Heart left ventricle (tissue), 16 donors: ENCODE measurements around the gene FBXO21. TPM values are rescaled to one million over a fixed set of nuclear protein-coding genes. Genes with fewer than 3 reads are reported as not detected.

ENCODE experiments used
- ATAC-seq, 4 donors: fragments of 200-7000 bp; cut with Tn5 transposase; one replicate each; pipeline ENCODE4 v1.9.1; 2020 to 2022; ENCODE audit warnings: moderate library complexity in 4 of 4, mild to moderate bottlenecking in 3 of 4, moderate number of reproducible peaks in 1 of 4
- DNase-seq, 5 donors: peaks; one replicate each; pipeline ENCODE4 v3.0.0-alpha.2; 2020
- H3K27ac ChIP-seq, 12 donors: fragments of 200-600 bp; sonication (generic) in 4 of 12; one replicate each; pipeline versions ENCODE4 v1.5.0 to v1.8.0; 2016 to 2022; ENCODE audit warnings: mild to moderate bottlenecking in 2 of 12
- H3K27me3 ChIP-seq, 9 donors: fragments of 200-600 bp; sonication (generic) in 2 of 9; one replicate each; pipeline versions ENCODE4 v1.5.1 to v1.8.0; 2016 to 2022; ENCODE audit warnings: mild to moderate bottlenecking in 3 of 9
- H3K36me3 ChIP-seq, 9 donors: fragments of 200-600 bp; sonication (generic) in 2 of 9; one replicate each; pipeline versions ENCODE4 v1.5.0 to v1.8.0; 2018 to 2022; ENCODE audit warnings: mild to moderate bottlenecking in 2 of 9
- H3K4me1 ChIP-seq, 12 donors: fragments of 200-600 bp; sonication (generic) in 4 of 12; one replicate each; pipeline versions ENCODE4 v1.5.0 to v1.8.0; 2016 to 2022; ENCODE audit warnings: mild to moderate bottlenecking in 3 of 12
- H3K4me3 ChIP-seq, 12 donors: fragments of 200-600 bp; sonication (generic) in 4 of 12; one replicate each; pipeline versions ENCODE4 v1.5.0 to v1.8.0; 2017 to 2022; ENCODE audit warnings: mild to moderate bottlenecking in 9 of 12, moderate library complexity in 4 of 12
- H3K9me3 ChIP-seq, 12 donors: fragments of 200-600 bp; sonication (generic) in 4 of 12; one replicate each; pipeline versions ENCODE4 v1.5.0 to v1.8.0; 2016 to 2022; ENCODE audit warnings: mild to moderate bottlenecking in 1 of 12
- POLR2A ChIP-seq, 2 donors: fragments of 450-650 bp; IDR thresholded peaks; one replicate each; pipeline ENCODE4 v1.6.1; 2017; ENCODE audit warnings: antibody characterized with exemption in 2 of 2, mild to moderate bottlenecking in 2 of 2, moderate library complexity in 2 of 2
- WGBS, 4 donors: extraction: QIAGEN DNeasy Blood & Tissue Kit in 2 of 4; methylation state at CpG; one replicate each; pipeline versions ENCODE4 v1.1.5 to v1.1.7; 2013 to 2018; 5-methylcytosine and 5-hydroxymethylcytosine counted together
- intact Hi-C, 10 donors: fragments of 100-400 bp; cut with DNase I; formaldehyde crosslinking; loops; one replicate each; pipeline versions ENCODE4 v1.11.1 to v1.14.2; 2022
- polyA plus RNA-seq, 2 donors: library from polyadenylated mRNA; stranded (reverse); fragments of 200-250 nt; gene quantifications; one replicate each; pipeline ENCODE4 v1.2.3, GENCODE V29; 2013
- total RNA-seq, 9 donors: library from RNA; depleted of rRNA in 2 of 9; stranded (reverse); fragments of >200 nt in 2 of 9; fragmentation: NEBNext Ultra II Directional in 3 of 9; extraction: Animal tissue kit (Norgen Biotek cat#: 25700) in 3 of 9; gene quantifications; one replicate each; pipeline versions ENCODE4 v1.1.0 to v1.2.4, GENCODE V29; 2016 to 2023
- TF ChIP-seq, protein P1 (sequence below), 12 donors: fragments of 200-600 bp; sonication (generic) in 4 of 12; IDR thresholded peaks; one replicate each; pipeline versions ENCODE4 v1.5.0 to v1.8.0; 2018 to 2022; ENCODE audit warnings: antibody characterized with exemption in 12 of 12, mild to moderate bottlenecking in 5 of 12
- donor health status: ischemic (EF 13 %, LVEDD 7.1; RV severe dilation, severe dysfunction).
- donor health status: healthy with polysubstance abuse.
- donor health status: DM: no; HTN: yes; CAD: no.
- donor health status: DM: no; HTN: no; CAD: no.
- donor health status: ischemic (EF 25% LVEDD 6.9; RV normal size, moderate dysfunction).
- donor health status: ischemic (EF 25% LVEDD 5.7; RV mildly dilated, moderate dysfunction).
- donor health status: healthy.
- donor health status: DM: yes; HTN: yes; CAD: no.
- donor health status: ischemic (EF 35%, LVEDD 5.7; RV mildly dilated, moderate dysfunction).
- donor health status: nonischemic (EF 11% LVEDD 7.7; RV severe dilation, severe dysfunction).
- donor health status: DM: yes; HTN: yes; CAD: no.
- donor health status: PGD.
- donor health status: ischemic (EF 29% LVEDD 5.4; RV normal size, mild dysfunction).
- donor health status: nonischemic (EF 23%, LVEDD 6.1; RV moderate dilation, normal function).

FBXO21 gene
- total and polyA plus RNA-seq, 11 donors = 10.9 to 82.4 (median 44.1) TPM

DNA sequence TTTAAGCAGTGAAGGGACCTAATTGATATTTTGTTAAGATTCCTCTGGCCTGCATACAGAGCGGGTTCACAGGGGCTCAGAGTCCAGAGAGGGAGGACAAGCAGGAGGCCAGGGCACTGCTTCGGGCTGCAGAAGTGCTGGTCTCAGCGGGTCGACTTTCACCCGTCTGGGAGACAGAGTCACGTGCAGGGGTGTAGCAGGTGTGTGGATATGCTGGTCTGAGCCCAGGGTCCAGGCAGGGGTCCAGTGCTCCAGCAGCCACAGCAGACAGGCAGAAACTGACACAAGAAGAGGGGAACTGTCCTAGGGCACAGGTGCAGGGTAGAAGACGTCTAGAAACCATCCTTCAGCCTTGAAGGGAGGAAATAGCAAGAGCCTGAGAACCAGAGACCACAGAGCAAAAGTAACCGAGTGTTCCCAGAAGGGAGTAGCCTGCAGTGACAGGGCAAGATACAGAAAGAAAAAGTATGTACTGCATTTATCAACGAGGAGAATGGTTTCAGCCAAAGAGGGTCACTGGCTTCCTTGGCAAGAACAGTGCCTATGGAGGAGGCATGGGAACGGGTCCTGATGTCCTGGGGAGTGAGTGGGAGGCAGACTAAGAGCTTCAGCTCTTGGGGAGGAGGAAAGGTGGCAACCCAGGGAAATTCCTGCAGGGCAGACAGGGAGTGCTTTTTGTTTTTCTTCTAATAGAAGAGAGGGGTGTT, 28.7 kb downstream of the FBXO21 start:
- TF ChIP-seq POLR2A (IDR thresholded peaks at IDR 0.05) = no peak
- TF ChIP-seq, protein P1, sequence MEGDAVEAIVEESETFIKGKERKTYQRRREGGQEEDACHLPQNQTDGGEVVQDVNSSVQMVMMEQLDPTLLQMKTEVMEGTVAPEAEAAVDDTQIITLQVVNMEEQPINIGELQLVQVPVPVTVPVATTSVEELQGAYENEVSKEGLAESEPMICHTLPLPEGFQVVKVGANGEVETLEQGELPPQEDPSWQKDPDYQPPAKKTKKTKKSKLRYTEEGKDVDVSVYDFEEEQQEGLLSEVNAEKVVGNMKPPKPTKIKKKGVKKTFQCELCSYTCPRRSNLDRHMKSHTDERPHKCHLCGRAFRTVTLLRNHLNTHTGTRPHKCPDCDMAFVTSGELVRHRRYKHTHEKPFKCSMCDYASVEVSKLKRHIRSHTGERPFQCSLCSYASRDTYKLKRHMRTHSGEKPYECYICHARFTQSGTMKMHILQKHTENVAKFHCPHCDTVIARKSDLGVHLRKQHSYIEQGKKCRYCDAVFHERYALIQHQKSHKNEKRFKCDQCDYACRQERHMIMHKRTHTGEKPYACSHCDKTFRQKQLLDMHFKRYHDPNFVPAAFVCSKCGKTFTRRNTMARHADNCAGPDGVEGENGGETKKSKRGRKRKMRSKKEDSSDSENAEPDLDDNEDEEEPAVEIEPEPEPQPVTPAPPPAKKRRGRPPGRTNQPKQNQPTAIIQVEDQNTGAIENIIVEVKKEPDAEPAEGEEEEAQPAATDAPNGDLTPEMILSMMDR (IDR thresholded peaks at IDR 0.05) = no peak
- peaks cover 0 to 100% (median 97%) of the 10 kb centered on the region in 9 donors for H3K36me3 ChIP-seq
- ATAC-seq (no peak), DNase-seq (no peak)
- peaks cover 0 to 2% (median 0%) of the 10 kb centered on the region in 12 donors for H3K4me1 ChIP-seq
- 79 to 83% (median 81%) methylated on average over 10 of the region's 10 CpGs for WGBS, 4 donors
- no peaks in the 10 kb centered on the region for H3K27me3 ChIP-seq
- no peak overlapping the region for H3K4me3 ChIP-seq
- H3K27ac ChIP-seq = no peak overlapping the region
- intact Hi-C loops = no loop called here
- H3K9me3 ChIP-seq = no peaks in the 10 kb centered on the region

DNA sequence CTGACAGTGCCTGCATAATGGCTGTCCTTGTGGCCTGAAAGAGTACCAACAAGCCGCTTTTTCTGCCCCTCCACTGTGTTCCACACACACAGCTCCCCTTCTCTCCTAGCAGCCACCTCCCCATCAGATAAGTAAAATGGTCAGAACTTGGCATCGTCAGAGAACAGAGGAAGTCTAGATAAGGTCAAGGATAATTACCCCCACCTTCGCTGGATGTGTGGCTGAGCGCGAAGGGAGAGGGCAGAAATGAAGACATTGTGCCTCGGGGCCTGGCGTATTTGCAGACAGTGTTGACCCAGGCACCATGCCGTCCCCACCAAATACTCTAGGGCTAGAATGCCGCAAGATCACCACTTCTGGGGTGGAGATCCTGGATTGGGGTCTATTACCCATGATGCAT, 30.6 kb downstream of the FBXO21 start:
- H3K27me3 ChIP-seq = no peaks in the 10 kb centered on the region
- TF ChIP-seq, protein P1 (IDR thresholded peaks at IDR 0.05) = no peak
- no peak for TF ChIP-seq POLR2A (IDR thresholded peaks at IDR 0.05)
- peaks cover 0 to 100% (median 97%) of the 10 kb centered on the region in 9 donors for H3K36me3 ChIP-seq
- WGBS, 4 donors = 86 to 91% (median 88%) methylated on average over 9 of the region's 9 CpGs
- intact Hi-C loops = loop anchor here in 4 of 10 donors (10.0 kb wide), 2 partner anchors 135 to 455 kb away; no protein-coding TSS in a partner anchor
- no peaks in the 10 kb centered on the region for H3K4me1 ChIP-seq
- H3K9me3 ChIP-seq = no peaks in the 10 kb centered on the region
- DNase-seq (no peak), ATAC-seq (no peak)
- H3K4me3 ChIP-seq = no peak overlapping the region
- no peak overlapping the region for H3K27ac ChIP-seq

DNA sequence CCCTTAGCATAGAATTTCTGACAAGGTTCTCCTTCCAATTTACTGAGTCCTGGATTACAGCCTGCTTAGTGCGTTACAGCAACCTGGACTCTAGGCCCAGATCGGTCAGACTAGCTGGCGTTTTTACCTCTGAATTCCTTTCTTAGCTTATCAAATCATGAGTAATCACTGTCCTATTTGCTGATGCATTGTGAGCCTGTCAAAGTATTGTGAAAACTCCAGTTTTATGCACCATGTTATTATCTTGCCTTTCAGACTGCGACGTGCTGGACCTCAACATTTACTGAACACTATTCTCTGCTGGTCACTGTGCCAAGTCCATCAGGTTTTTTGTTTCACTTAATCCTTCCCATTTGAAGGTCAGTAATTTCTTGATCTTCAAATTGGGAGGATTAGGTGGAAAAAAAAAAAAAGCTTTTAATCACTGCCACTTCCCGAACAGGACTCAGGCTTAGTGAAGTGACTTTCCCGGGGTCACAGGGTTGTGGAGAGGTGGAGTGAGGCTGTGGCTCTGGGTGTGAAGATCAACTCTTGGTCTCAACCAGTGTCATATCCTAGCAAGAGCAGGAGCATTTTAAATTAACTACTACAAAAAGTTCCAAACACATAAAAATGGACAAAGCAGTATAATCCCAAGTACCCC, 31.2 kb downstream of the FBXO21 start:
- TF ChIP-seq, protein P1 (IDR thresholded peaks at IDR 0.05) = no peak
- no peak for TF ChIP-seq POLR2A (IDR thresholded peaks at IDR 0.05)
- no peaks in the 10 kb centered on the region for H3K27me3 ChIP-seq
- no peak for DNase-seq
- H3K36me3 ChIP-seq = peaks cover 0 to 100% (median 97%) of the 10 kb centered on the region in 9 donors
- intact Hi-C loops = loop anchor here in 4 of 10 donors (10.0 kb wide), 2 partner anchors 134 to 454 kb away; no protein-coding TSS in a partner anchor
- WGBS, 4 donors = 85 to 96% (median 88%) methylated on average over 7 of the region's 7 CpGs
- H3K4me3 ChIP-seq = no peak overlapping the region
- no peak for ATAC-seq
- no peaks in the 10 kb centered on the region for H3K9me3 ChIP-seq
- no peaks in the 10 kb centered on the region for H3K4me1 ChIP-seq
- H3K27ac ChIP-seq = no peak overlapping the region

DNA sequence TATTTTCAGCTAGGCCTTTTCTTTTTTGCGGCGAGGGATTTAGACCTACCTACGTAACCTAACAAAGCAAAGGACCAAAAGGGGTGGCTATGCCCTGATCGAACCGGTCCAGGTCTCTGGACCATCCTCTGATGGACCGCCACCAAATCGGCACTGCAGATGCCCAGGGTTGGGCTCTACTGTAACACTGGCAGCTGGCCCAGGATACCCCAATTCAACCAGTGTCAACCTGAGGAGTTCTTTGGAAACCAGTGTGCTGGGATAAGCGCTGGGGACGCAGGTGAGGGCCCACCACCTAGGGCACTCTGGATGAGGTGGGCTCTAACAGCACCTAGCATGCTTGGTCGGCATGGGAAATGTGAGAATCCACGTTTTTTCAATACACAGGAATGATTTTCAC, 32.2 kb downstream of the FBXO21 start:
- intact Hi-C loops = loop anchor here in 4 of 10 donors (10.0 kb wide), 2 partner anchors 133 to 453 kb away; no protein-coding TSS in a partner anchor

More for the DNA sequence above, 32.2 kb downstream of the FBXO21 start:
- Histone ChIP-seq H3K27ac (no peak overlapping the region), H3K4me3 (no peak overlapping the region), H3K27me3 (no peaks in the 10 kb centered on the region), H3K4me1 (no peaks in the 10 kb centered on the region), H3K9me3 (no peaks in the 10 kb centered on the region), H3K36me3 (peaks cover 0 to 100% (median 97%) of the 10 kb centered on the region in 9 donors)
- TF ChIP-seq, protein P1 (IDR thresholded peaks at IDR 0.05) = no peak
- no peak for TF ChIP-seq POLR2A (IDR thresholded peaks at IDR 0.05)
- no peak for ATAC-seq
- WGBS, 4 donors = 89 to 99% (median 94%) methylated on average over 11 of the region's 11 CpGs
- DNase-seq = no peak
